ENCODE data around the gene OTOG.

OTOG gene

GRCh38 chr11:17511571-17511970 is 35.5 kb upstream of the OTOG start:
- H3K4me3 Mint-ChIP-seq, result no peak overlapping the region
- H3K4me1 Mint-ChIP-seq (ENCODE audit: low read depth), result no peaks in the 10 kb centered on the region
- H3K27ac Mint-ChIP-seq, result no peak overlapping the region

GRCh38 chr11:17512101-17512500 is 35.0 kb upstream of the OTOG start:
- H3K4me3 Mint-ChIP-seq, result no peak overlapping the region
- H3K36me3 Mint-ChIP-seq (ENCODE audit: low read depth), result no peaks in the 10 kb centered on the region
- no peaks in the 10 kb centered on the region for H3K9me3 Mint-ChIP-seq
- H3K4me1 Mint-ChIP-seq (ENCODE audit: low read depth), result no peaks in the 10 kb centered on the region
- no peak overlapping the region for H3K27ac Mint-ChIP-seq
- H3K27me3 Mint-ChIP-seq, result peaks cover 7% of the 10 kb centered on the region

More at GRCh38 chr11:17511571-17511970, 35.5 kb upstream of the OTOG start:
- no peaks in the 10 kb centered on the region for H3K9me3 Mint-ChIP-seq
- H3K36me3 Mint-ChIP-seq (ENCODE audit: low read depth), result no peaks in the 10 kb centered on the region
- H3K27me3 Mint-ChIP-seq, result peaks cover 7% of the 10 kb centered on the region

GRCh38 chr11:17513853-17514252 is 33.2 kb upstream of the OTOG start:
- peaks cover 3% of the 10 kb centered on the region for H3K27me3 Mint-ChIP-seq
- no peak overlapping the region for H3K4me3 Mint-ChIP-seq
- no peak overlapping the region for H3K27ac Mint-ChIP-seq
- no peaks in the 10 kb centered on the region for H3K36me3 Mint-ChIP-seq (ENCODE audit: low read depth)
- no peaks in the 10 kb centered on the region for H3K4me1 Mint-ChIP-seq (ENCODE audit: low read depth)
- no peaks in the 10 kb centered on the region for H3K9me3 Mint-ChIP-seq

GRCh38 chr11:17514476-17514875 is 32.6 kb upstream of the OTOG start:
- no peaks in the 10 kb centered on the region for H3K36me3 Mint-ChIP-seq (ENCODE audit: low read depth)

GRCh38 chr11:17515443-17516176 is 31.4 kb upstream of the OTOG start:
- no peak overlapping the region for H3K27ac Mint-ChIP-seq
- H3K4me1 Mint-ChIP-seq (ENCODE audit: low read depth), result no peaks in the 10 kb centered on the region

More at GRCh38 chr11:17514476-17514875, 32.6 kb upstream of the OTOG start:
- Mint-ChIP-seq H3K4me1 (ENCODE audit: low read depth) (no peaks in the 10 kb centered on the region), H3K27ac (no peak overlapping the region), H3K4me3 (no peak overlapping the region), H3K27me3 (peaks cover 3% of the 10 kb centered on the region), H3K9me3 (no peaks in the 10 kb centered on the region)

GRCh38 chr11:17516551-17517150 is 30.4 kb upstream of the OTOG start:
- H3K27ac Mint-ChIP-seq, result no peak overlapping the region
- no peaks in the 10 kb centered on the region for H3K9me3 Mint-ChIP-seq
- peaks cover 3% of the 10 kb centered on the region for H3K27me3 Mint-ChIP-seq
- no peaks in the 10 kb centered on the region for H3K36me3 Mint-ChIP-seq (ENCODE audit: low read depth)
- no peaks in the 10 kb centered on the region for H3K4me1 Mint-ChIP-seq (ENCODE audit: low read depth)
- H3K4me3 Mint-ChIP-seq, result no peak overlapping the region

More at GRCh38 chr11:17515443-17516176, 31.4 kb upstream of the OTOG start:
- Mint-ChIP-seq H3K4me3 (no peak overlapping the region), H3K9me3 (no peaks in the 10 kb centered on the region), H3K27me3 (peaks cover 3% of the 10 kb centered on the region), H3K36me3 (ENCODE audit: low read depth) (no peaks in the 10 kb centered on the region)

- H3K4me1 Mint-ChIP-seq (ENCODE audit: low read depth), result no peaks in the 10 kb centered on the region
- H3K27ac Mint-ChIP-seq, result no peak overlapping the region
- no peaks in the 10 kb centered on the region for H3K9me3 Mint-ChIP-seq
- no peak overlapping the region for H3K4me3 Mint-ChIP-seq
- no peaks in the 10 kb centered on the region for H3K36me3 Mint-ChIP-seq (ENCODE audit: low read depth)
- H3K27me3 Mint-ChIP-seq, result peaks cover 3% of the 10 kb centered on the region
Observed at GRCh38 chr11:17517186-17517585, 29.9 kb upstream of the OTOG start.

GRCh38 chr11:17518366-17518765 is 28.7 kb upstream of the OTOG start:
- no peak overlapping the region for H3K27ac Mint-ChIP-seq
- H3K4me3 Mint-ChIP-seq, result no peak overlapping the region
- no peaks in the 10 kb centered on the region for H3K36me3 Mint-ChIP-seq (ENCODE audit: low read depth)
- no peaks in the 10 kb centered on the region for H3K9me3 Mint-ChIP-seq
- H3K4me1 Mint-ChIP-seq (ENCODE audit: low read depth), result no peaks in the 10 kb centered on the region
- peaks cover 3% of the 10 kb centered on the region for H3K27me3 Mint-ChIP-seq

- H3K4me1 Mint-ChIP-seq (ENCODE audit: low read depth), result no peaks in the 10 kb centered on the region
- H3K4me3 Mint-ChIP-seq, result no peak overlapping the region
- H3K27me3 Mint-ChIP-seq, result peaks cover 3% of the 10 kb centered on the region
- H3K27ac Mint-ChIP-seq, result no peak overlapping the region
- H3K9me3 Mint-ChIP-seq, result no peaks in the 10 kb centered on the region
- no peaks in the 10 kb centered on the region for H3K36me3 Mint-ChIP-seq (ENCODE audit: low read depth)
Observed at GRCh38 chr11:17519061-17519885, 27.8 kb upstream of the OTOG start.

GRCh38 chr11:17521106-17521900 is 25.8 kb upstream of the OTOG start:
- Mint-ChIP-seq H3K4me1 (ENCODE audit: low read depth) (no peaks in the 10 kb centered on the region), H3K27ac (no peak overlapping the region), H3K27me3 (no peaks in the 10 kb centered on the region), H3K9me3 (no peaks in the 10 kb centered on the region), H3K4me3 (no peak overlapping the region), H3K36me3 (ENCODE audit: low read depth) (no peaks in the 10 kb centered on the region)

- Mint-ChIP-seq H3K36me3 (ENCODE audit: low read depth) (no peaks in the 10 kb centered on the region), H3K4me3 (no peak overlapping the region)
Observed at GRCh38 chr11:17522655-17523054, 24.4 kb upstream of the OTOG start.

GRCh38 chr11:17524221-17524620 is 22.8 kb upstream of the OTOG start:
- H3K4me1 Mint-ChIP-seq (ENCODE audit: low read depth), result no peaks in the 10 kb centered on the region
- H3K27me3 Mint-ChIP-seq, result no peaks in the 10 kb centered on the region
- no peak overlapping the region for H3K27ac Mint-ChIP-seq
- H3K4me3 Mint-ChIP-seq, result no peak overlapping the region
- no peaks in the 10 kb centered on the region for H3K36me3 Mint-ChIP-seq (ENCODE audit: low read depth)
- H3K9me3 Mint-ChIP-seq, result no peaks in the 10 kb centered on the region

More at GRCh38 chr11:17522655-17523054, 24.4 kb upstream of the OTOG start:
- H3K9me3 Mint-ChIP-seq, result no peaks in the 10 kb centered on the region
- no peaks in the 10 kb centered on the region for H3K4me1 Mint-ChIP-seq (ENCODE audit: low read depth)
- no peak overlapping the region for H3K27ac Mint-ChIP-seq
- no peaks in the 10 kb centered on the region for H3K27me3 Mint-ChIP-seq

GRCh38 chr11:17525570-17525969 is 21.5 kb upstream of the OTOG start:
- H3K4me1 Mint-ChIP-seq (ENCODE audit: low read depth), result no peaks in the 10 kb centered on the region
- H3K27ac Mint-ChIP-seq, result no peak overlapping the region
- no peaks in the 10 kb centered on the region for H3K36me3 Mint-ChIP-seq (ENCODE audit: low read depth)
- no peak overlapping the region for H3K4me3 Mint-ChIP-seq
- H3K9me3 Mint-ChIP-seq, result no peaks in the 10 kb centered on the region
- H3K27me3 Mint-ChIP-seq, result no peaks in the 10 kb centered on the region

- Mint-ChIP-seq H3K4me3 (no peak overlapping the region), H3K36me3 (ENCODE audit: low read depth) (no peaks in the 10 kb centered on the region), H3K4me1 (ENCODE audit: low read depth) (no peaks in the 10 kb centered on the region), H3K9me3 (no peaks in the 10 kb centered on the region), H3K27me3 (no peaks in the 10 kb centered on the region), H3K27ac (no peak overlapping the region)
Observed at GRCh38 chr11:17526326-17526725, 20.7 kb upstream of the OTOG start.

All from stimulated activated naive CD8-positive, alpha-beta T cell treated with anti-CD3 and anti-CD28 coated beads, Interleukin-15, Interleukin-2, amounts not matched to agents 100 ng/mL and 50 ng/mL, for 24 hours (primary cell).